ENCODE data around the gene FAM107B.

DNA sequence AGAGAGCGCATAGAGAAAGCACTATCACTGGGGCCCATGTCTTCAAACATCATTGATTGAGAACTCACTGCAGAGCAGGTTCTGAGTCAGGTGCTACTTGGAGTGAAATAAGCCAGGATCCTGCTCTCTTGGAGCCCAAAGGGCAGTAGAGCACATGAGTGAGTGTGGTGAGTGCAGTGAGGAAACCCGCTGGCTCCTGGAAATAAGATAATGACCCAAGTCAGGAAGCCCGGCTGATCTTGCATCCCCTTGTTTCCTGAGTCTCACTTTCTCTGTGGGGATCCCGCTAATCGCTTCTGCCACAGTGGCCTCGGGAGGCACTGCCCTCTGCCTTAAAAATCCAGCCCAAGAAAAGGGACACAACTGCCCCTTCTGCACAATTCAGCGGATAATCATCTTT, 7.1 kb upstream of the FAM107B start:
- TF ChIP-seq CTCF (IDR thresholded peaks at IDR 0.05): no peak
- TF ChIP-seq POLR2A (IDR thresholded peaks at IDR 0.05): no peak

Measured in right lobe of liver (tissue), 4 donors.